ENCODE results near the gene DAO.

- TF ChIP-seq CTCF (IDR thresholded peaks at IDR 0.05): no peak
- TF ChIP-seq EP300 (IDR thresholded peaks at IDR 0.05): peak in 1 of 2 donors; percentile 49
Observed at GRCh38 chr12:108833757-108834472, 46.0 kb upstream of the DAO start.
